Mucosa of descending colon (tissue), 3 donors: ENCODE data around the gene AIM2. TPM values are rescaled to one million over a fixed set of nuclear protein-coding genes. Genes with fewer than 3 reads are reported as not detected.
A peak's percentile ranks its signal among the peaks of the same experiment; 100 is the strongest.

ENCODE experiments used
- ATAC-seq: fragments of 200-7000 bp; cut with Tn5 transposase; one replicate; pipeline ENCODE4 v1.9.1; 2020; ENCODE audit warnings: mild to moderate bottlenecking, moderate library complexity
- DNase-seq, 3 donors: peaks; one replicate each; pipeline ENCODE4 v3.0.0-alpha.2; 2020
- H3K36me3 ChIP-seq: fragments of 200-600 bp; one replicate; pipeline ENCODE4 v1.8.0; 2021; ENCODE audit warnings: low read depth, mild to moderate bottlenecking
- H3K4me1 ChIP-seq: fragments of 200-600 bp; one replicate; pipeline ENCODE4 v1.8.0; 2021; ENCODE audit warnings: low read depth, mild to moderate bottlenecking
- H3K4me3 ChIP-seq: fragments of 200-600 bp; one replicate; pipeline ENCODE4 v1.8.0; 2021; ENCODE audit warnings: mild to moderate bottlenecking
- H3K9me3 ChIP-seq: fragments of 200-600 bp; one replicate; pipeline ENCODE4 v1.8.0; 2021; ENCODE audit warnings: mild to moderate bottlenecking
- CTCF ChIP-seq: fragments of 200-600 bp; IDR thresholded peaks from one replicate; pipeline ENCODE4 v1.8.0; 2022; ENCODE audit warnings: antibody characterized with exemption, mild to moderate bottlenecking
- intact Hi-C, 2 donors: fragments of 100-400 bp; cut with DNase I in 1 of 2; cut with micrococcal nuclease in 1 of 2; formaldehyde crosslinking; loops; one replicate each; pipeline versions ENCODE4 v1.11.0 to v1.11.1; 2022; cut with DNase I, micrococcal nuclease
- total RNA-seq, 3 donors: library from RNA; stranded (reverse); fragmentation: NEBNext Ultra II Directional in 2 of 3; extraction: Animal tissue kit (Norgen Biotek cat#: 25700) in 2 of 3; gene quantifications; one replicate each; pipeline versions ENCODE4 v1.2.1 to v1.2.4, GENCODE V29; 2021 to 2023
- donor health status: DM: no; HTN: no; CAD: no; lungs with moderate emphysema.
- donor health status: DM: no; HTN: no; CAD: no.
- donor health status: DM: no; HTN: yes; CAD: no.

Gene AIM2
- total RNA-seq, 3 donors from 2014 or later, result 0.38 to 1.0 (median 0.61) TPM

- H3K36me3 ChIP-seq, result no peaks in the 10 kb centered on the region
- peak; percentile 77 for ATAC-seq
- no peak for TF ChIP-seq CTCF
- DNase-seq, result peak; percentile 58 to 83 (median 65)
- no peaks in the 10 kb centered on the region for H3K9me3 ChIP-seq
- intact Hi-C loops, result no loop called here
- no peaks in the 10 kb centered on the region for H3K4me1 ChIP-seq
- H3K4me3 ChIP-seq, result no peak overlapping the region
Measured at GRCh38 chr1:159077120-159077961, 775 bp upstream of the AIM2 start.

- H3K4me1 ChIP-seq, result no peaks in the 10 kb centered on the region
- no peaks in the 10 kb centered on the region for H3K9me3 ChIP-seq
- DNase-seq (peak in 1 of 3 donors; percentile 27), ATAC-seq (peak; percentile 63)
- intact Hi-C loops, result loop anchor here (5.0 kb wide), 2 partner anchors 865 to 870 kb away; no protein-coding TSS in a partner anchor
- H3K4me3 ChIP-seq, result no peak overlapping the region
- peak; percentile 50 for TF ChIP-seq CTCF
- no peaks in the 10 kb centered on the region for H3K36me3 ChIP-seq
Measured at GRCh38 chr1:159071970-159072582, 4.5 kb downstream of the AIM2 start.

GRCh38 chr1:159068886-159069285 is 7.7 kb downstream of the AIM2 start:
- TF ChIP-seq CTCF, result no peak
- Histone ChIP-seq H3K4me3 (no peak overlapping the region), H3K36me3 (no peaks in the 10 kb centered on the region), H3K4me1 (no peaks in the 10 kb centered on the region), H3K9me3 (no peaks in the 10 kb centered on the region)
- ATAC-seq, result no peak
- no peak for DNase-seq
- intact Hi-C loops, result no loop called here

- Histone ChIP-seq H3K36me3 (no peaks in the 10 kb centered on the region), H3K4me1 (no peaks in the 10 kb centered on the region), H3K9me3 (no peaks in the 10 kb centered on the region), H3K4me3 (no peak overlapping the region)
- no peak for TF ChIP-seq CTCF
- DNase-seq, result no peak
- intact Hi-C loops, result no loop called here
- ATAC-seq, result peak; percentile 81
Measured at GRCh38 chr1:159067699-159068621, 8.6 kb downstream of the AIM2 start.

- DNase-seq (no peak), ATAC-seq (no peak)
- intact Hi-C loops, result no loop called here
- no peaks in the 10 kb centered on the region for H3K9me3 ChIP-seq
- no peak for TF ChIP-seq CTCF
- H3K4me3 ChIP-seq, result no peak overlapping the region
- no peaks in the 10 kb centered on the region for H3K36me3 ChIP-seq
- no peaks in the 10 kb centered on the region for H3K4me1 ChIP-seq
Measured at GRCh38 chr1:159066108-159066507, 10.5 kb downstream of the AIM2 start.
